Pulmonary artery endothelial cell (primary cell): Measurements from ENCODE around the gene PAPPA2. TPM values are rescaled to one million over a fixed set of nuclear protein-coding genes. Genes with fewer than 3 reads are reported as not detected.

Experiments used
- DNase-seq: peaks from one replicate; pipeline ENCODE4 v3.0.0-alpha.2; 2011; ENCODE audit warnings: low read depth, low spot score
- total RNA-seq: library from RNA; depleted of rRNA; stranded (reverse); fragments of >200 nt; gene quantifications from 2 replicates; pipeline ENCODE4 v1.2.3, GENCODE V29; 2014

Gene PAPPA2
- total RNA-seq, 1 donor from 2014 or later, result 0.40 TPM

GRCh38 chr1:176894450-176894849 lies 431.5 kb downstream of the PAPPA2 start:
- no peak for DNase-seq
